Posterior vena cava (tissue), 2 donors: Measurements from ENCODE around the gene INPP5B. TPM values are rescaled to one million over a fixed set of nuclear protein-coding genes. Genes with fewer than 3 reads are reported as not detected.
"Not testable (repeated sequence)": the region's sequence is repeated elsewhere in the genome, so short reads cannot be mapped to it uniquely, and the experiment has no call there.

ENCODE experiments used
- DNase-seq: peaks from one replicate; pipeline ENCODE4 v3.0.0-alpha.2; 2020; ENCODE audit warnings: low spot score
- intact Hi-C, 2 donors: fragments of 100-400 bp; cut with DNase I; formaldehyde crosslinking; loops; one replicate each; pipeline versions ENCODE4 v1.14.1 to v1.14.2; 2022 to 2023
- total RNA-seq, 2 donors: library from RNA; stranded (reverse); fragmentation: NEBNext Ultra II Directional; extraction: Animal tissue kit (Norgen Biotek cat#: 25700); gene quantifications; one replicate each; pipeline ENCODE4 v1.2.1, GENCODE V29; 2021
- donor health status: DM: yes; HTN: yes; CAD: no.
- donor health status: DM: yes; HTN: yes; CAD: no.

Gene INPP5B
- total RNA-seq, 2 donors from 2014 or later, result 28.9 to 31.2 TPM

DNA sequence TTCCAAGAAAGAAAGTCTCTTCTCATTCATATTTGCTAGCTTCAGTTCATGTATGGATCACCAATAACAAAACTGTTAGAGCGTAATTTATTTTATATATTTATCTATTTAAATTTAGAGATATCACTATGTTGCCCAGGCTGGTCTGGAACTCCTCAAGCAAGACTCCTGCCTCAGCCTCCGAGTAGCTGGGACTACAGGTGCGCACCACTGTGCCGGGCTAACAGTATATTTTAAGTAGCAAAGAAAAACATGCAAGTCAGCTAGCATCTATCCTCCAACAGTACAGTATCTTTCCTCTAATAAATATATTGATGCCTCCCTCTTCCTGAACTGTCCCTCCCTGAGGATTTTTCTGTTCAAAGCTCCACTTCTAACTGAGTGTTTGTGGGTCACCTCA lies 21.5 kb downstream of the INPP5B start:
- intact Hi-C loops, result no loop called here
- DNase-seq, result peak; percentile 18

- DNase-seq, result no peak
- intact Hi-C loops, result no loop called here
These were observed 23.3 kb downstream of the INPP5B start for GRCh38 chr1:37923551-37923889.

DNA sequence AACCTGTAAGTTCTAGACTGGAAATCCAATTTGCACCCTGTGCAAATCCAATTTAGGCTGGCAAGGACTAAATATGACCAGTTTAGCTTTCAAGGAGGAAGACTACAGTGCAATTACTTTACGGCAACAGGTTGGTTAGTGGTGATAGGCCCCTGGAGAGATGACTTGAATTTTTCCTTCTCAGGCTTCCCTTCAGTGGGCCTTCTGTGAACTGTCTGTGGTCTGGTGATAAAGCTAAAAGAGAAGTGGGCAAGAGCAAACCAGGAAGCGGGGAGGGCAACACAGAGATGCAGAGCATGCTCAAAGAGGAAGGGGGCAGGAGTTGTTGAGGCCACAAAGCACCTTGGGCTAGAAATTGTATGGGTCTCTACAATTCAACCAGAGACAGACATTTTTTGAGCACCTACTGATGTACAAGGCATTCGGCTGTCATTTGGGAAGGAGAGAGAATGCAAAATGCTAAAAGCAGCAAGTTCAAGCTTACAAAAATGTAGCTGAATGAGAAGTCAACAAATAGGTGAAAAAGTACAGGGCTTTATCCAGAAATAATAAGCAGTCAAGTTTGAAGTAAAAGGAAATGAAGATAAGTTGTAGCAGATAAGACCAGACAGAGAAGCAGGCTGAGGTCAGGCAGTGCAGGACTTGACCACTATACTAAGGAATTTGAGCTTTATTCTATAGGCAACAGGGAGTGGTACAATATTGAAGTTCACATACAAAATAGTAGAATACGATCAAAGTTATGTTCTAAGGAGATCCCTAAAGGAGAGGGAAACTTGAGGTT lies 23.9 kb downstream of the INPP5B start:
- no peak for DNase-seq
- intact Hi-C loops, result no loop called here

- DNase-seq, result no peak
- intact Hi-C loops, result no loop called here
These were observed 27.6 kb downstream of the INPP5B start for GRCh38 chr1:37919277-37919676.

DNA sequence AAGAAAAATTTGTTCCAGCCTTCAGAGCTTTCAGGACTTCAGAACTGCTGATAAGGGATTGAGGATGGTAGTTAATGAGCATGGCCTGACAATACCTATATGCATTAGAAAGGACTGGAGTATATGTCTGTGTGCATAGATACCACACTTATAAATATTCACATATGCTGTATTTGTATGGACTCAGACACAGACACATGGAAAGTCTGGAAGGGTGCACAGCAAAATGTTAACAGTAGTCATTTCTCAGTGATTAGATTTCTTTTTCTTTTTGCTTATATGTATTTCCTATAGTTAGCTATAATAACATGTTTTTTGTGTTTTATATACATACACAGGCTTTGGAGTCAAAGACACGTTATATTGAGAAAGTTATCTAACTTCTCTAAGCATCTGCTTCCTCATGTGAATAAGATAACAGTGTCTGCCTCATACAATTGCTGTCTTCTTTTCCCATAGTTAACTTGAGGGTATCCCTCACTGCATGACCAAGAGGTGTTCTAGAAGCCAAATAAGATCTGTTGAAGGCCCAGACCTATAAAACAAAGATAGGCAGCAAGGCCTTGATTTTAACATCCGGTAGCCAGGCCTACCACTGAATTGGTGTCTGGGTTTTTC lies 31.3 kb downstream of the INPP5B start:
- no peak for DNase-seq
- intact Hi-C loops, result no loop called here

DNA sequence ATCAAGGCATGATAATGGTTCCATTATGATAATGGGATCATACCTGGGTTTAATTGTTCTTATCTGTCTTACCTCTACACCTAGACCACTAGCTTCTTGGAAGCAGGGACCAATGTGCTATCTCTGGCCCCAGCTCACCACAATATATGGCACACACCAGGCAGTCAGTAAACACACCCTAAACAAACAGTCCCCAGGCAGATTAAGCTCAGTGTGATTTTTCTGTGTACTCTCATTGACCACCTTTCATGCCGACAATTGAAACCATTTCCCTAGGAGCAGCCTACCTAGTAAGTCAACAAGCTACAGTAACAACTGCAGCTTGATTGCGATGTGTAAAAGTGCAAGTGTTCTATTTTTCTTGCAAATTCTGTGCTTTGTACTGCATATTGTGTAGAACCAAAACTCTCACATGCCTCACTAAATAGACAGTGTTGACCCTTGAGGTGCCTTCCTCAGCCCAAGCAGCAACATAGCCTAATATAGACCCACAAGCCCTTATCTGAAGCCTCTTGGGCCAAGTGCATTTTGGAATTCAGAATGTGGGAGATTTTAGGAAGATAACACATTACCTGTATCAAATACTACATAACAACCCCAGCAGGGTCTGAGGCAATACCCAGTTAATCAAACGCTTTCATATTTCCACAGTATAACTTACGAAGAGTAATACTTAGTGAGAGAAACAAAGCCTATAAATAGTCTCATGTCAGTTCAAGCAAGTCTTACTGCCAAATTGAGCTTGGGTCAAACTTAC lies 32.0 kb downstream of the INPP5B start:
- intact Hi-C loops, result no loop called here
- no peak for DNase-seq

GRCh38 chr1:37911478-37911877 lies 35.4 kb downstream of the INPP5B start:
- DNase-seq, intact Hi-C loops: not testable (repeated sequence)

GRCh38 chr1:37910886-37911285 lies 36.0 kb downstream of the INPP5B start:
- DNase-seq, intact Hi-C loops: not testable (repeated sequence)

GRCh38 chr1:37908531-37908930 lies 38.3 kb downstream of the INPP5B start:
- DNase-seq, intact Hi-C loops: not testable (repeated sequence)

DNA sequence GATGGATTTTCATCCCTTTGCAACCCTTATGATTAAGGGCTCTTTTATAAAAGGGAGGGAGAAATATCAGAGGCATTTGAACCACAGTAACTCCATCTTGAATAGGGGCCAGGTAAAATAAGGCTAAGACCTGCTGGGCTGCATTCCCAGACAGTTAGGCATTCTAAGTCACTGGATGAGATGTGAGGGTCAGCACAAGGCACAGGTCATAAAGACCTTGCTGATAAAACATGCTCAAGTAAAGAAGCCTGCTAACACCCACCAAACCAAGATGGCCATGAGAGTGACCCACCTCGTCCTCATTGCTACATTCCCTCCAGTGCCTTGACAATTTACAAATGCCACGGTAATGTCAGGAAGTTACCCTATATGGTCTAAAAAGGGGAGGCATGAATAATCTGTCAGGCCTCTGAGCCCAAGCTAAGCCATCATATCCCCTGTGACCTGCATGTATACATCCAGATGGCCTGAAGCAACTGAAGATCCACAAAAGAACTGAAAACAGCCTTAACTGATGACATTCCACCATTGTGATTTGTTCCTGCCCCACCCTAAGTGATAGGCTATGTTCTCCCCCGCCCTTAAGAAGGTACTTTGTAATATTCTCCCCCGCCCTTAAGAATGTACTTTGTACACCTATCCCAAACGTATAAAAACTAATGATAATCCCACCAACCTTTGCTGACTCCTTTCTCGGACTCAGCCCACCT lies 39.3 kb downstream of the INPP5B start:
- intact Hi-C loops, DNase-seq: not testable (repeated sequence)

DNA sequence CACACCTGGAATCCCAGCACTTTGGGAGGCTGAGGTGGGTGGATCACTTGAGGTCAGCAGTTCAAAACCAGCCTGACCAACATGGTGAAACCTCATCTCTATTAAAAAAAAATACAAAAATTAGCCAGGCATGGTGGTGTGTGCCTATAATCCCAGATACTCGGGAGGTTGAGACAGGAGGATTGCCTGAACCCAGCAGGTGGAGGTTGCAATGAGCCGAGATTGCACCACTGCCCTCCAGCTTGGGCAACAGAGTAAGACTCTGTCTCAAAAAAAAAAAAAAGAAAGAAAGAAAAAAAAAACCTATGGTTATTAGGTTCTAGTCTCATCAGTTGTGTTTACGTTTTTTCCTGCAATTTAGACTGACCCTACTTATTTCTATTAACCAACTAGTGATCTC lies 40.3 kb downstream of the INPP5B start:
- intact Hi-C loops, DNase-seq: not testable (repeated sequence)

GRCh38 chr1:37905727-37906126 lies 41.1 kb downstream of the INPP5B start:
- DNase-seq, result no peak
- intact Hi-C loops, result no loop called here

DNA sequence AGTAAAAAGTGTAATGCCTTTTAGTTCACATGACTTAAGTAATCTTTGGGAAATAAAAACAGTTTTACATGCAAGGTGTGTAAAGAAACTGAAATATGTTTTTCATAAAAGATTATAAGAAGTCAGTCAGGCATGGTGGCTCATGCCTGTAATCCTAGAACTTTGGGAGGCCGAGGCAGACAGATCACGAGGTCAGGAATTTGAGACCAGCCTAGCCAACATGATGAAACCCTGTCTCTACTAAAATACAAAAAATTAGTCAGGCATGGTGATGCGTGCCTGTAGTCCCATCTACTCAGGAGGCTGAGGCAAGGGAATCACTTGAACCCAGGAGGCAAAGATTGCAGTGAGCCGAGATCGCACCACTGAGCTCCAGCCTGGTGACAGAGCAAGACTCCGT lies 42.9 kb downstream of the INPP5B start:
- intact Hi-C loops, DNase-seq: not testable (repeated sequence)

GRCh38 chr1:37902983-37903382 lies 43.9 kb downstream of the INPP5B start:
- intact Hi-C loops, result no loop called here
- no peak for DNase-seq

GRCh38 chr1:37901893-37902225 lies 45.0 kb downstream of the INPP5B start:
- intact Hi-C loops, result no loop called here
- DNase-seq, result no peak

DNA sequence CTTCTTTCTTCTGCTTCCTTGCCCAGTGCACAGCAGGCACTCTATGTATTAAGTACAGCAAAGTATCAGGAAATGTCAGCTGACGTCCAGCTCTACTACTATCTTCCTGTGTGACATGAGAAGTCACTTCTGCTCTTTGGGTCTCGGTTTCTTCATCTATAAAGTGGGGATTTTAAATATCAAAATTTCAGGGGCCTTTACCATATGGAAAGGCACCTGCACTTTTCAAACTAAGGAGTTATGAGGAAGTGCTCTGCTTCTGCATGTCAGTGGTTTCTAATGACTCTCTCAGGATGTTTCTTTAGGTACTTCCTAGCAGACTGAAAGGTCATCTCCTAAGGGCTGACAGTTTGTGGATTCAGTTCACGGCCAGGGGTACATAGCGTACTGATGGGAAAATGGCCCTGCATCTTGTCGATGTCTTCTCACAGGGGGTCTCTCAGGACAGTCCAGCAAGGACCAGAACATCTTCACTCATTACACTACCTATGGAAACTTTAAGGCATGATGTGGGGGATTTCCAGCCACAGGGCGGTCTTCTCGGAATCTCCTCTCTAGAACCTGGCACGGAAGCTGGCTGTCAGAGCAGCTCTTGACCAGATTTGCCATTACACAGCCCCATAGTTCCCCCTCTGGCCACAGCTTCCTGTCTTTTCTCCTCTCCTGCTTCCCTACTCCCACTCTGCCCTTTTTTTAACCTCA lies 45.5 kb downstream of the INPP5B start:
- intact Hi-C loops, result no loop called here
- no peak for DNase-seq

DNA sequence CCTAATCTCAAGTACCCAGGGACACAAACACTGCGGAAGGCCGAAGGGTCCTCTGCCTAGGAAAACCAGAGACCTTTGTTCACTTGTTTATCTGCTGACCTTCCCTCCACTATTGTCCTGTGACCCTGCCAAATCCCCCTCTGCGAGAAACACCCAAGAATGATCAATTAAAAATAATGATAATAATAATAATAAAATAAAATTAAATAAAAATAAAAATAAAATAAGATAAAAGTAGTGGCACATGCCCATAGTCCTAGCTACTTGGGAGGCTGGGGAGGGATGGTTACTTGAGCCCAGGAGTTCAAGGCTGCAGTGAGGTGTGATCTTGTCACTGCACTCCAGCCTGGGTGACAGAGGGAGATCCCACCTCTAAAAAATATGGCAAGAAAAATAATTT lies 49.3 kb downstream of the INPP5B start:
- DNase-seq, intact Hi-C loops: not testable (repeated sequence)

- intact Hi-C loops, result no loop called here
- no peak for DNase-seq
These were observed 53.2 kb downstream of the INPP5B start for GRCh38 chr1:37893673-37894072.
